Caco-2 (cell line): ENCODE results near the gene USHBP1. TPM values are rescaled to one million over a fixed set of nuclear protein-coding genes. Genes with fewer than 3 reads are reported as not detected.

Experiments used
- BruUV-seq: library from RNA; stranded (reverse); fragments of 400-500 nt; replicated peaks from 2 replicates; lab custom pipeline; 2021; lab: Mats Ljungman, UMichigan
- CTCF ChIA-PET: fragments of 300-600 bp; sonication (Branson Sonifier 250); formaldehyde crosslinking; loops from one replicate; lab custom pipeline; 2022; ENCODE audit warnings: antibody characterized with exemption; lab: Charles Lee
- POLR2A ChIA-PET: fragments of 300-600 bp; sonication (Branson Sonifier 250); formaldehyde crosslinking; loops from one replicate; lab custom pipeline; 2022; ENCODE audit warnings: antibody characterized with exemption; lab: Charles Lee
- DNase-seq, 2 experiments: peaks; one replicate each; pipeline versions ENCODE4 v3.0.0 to v3.0.0-alpha.2; 2020 to 2022
- H3K27me3 ChIP-seq: replicated peaks from 2 replicates; pipeline ENCODE4 v1.6.0; 2011; ENCODE audit warnings: low read length; ENCODE audit not compliant: control insufficient read depth, insufficient read depth
- H3K36me3 ChIP-seq: 2 replicates; pipeline ENCODE4 v1.5.1; 2011; ENCODE audit warnings: low read length; ENCODE audit not compliant: control insufficient read depth, insufficient read depth
- H3K4me1 ChIP-seq: fragments of 250-450 bp; sonication (Bioruptor Pico); 2 replicates; pipeline ENCODE4 v1.5.1; 2020; ENCODE audit warnings: mild to moderate bottlenecking
- H3K4me3 ChIP-seq: 2 replicates; pipeline ENCODE4 v1.5.1; 2011; ENCODE audit warnings: low read depth, mild to moderate bottlenecking, control low read depth, low read length
- H3K9me3 ChIP-seq: fragments of 250-450 bp; sonication (Bioruptor Pico); 2 replicates; pipeline ENCODE4 v1.5.1; 2020; ENCODE audit warnings: mild to moderate bottlenecking, moderate library complexity
- H3K27ac Mint-ChIP-seq: one replicate; pipeline ENCODE4 v1.8.0; 2022; ENCODE audit warnings: mixed read lengths; ENCODE audit not compliant: unreplicated experiment
- H3K27me3 Mint-ChIP-seq: one replicate; pipeline ENCODE4 v1.8.0; 2022; ENCODE audit warnings: mixed read lengths; ENCODE audit not compliant: insufficient read depth, unreplicated experiment
- H3K36me3 Mint-ChIP-seq: one replicate; pipeline ENCODE4 v1.8.0; 2022; ENCODE audit warnings: mild to moderate bottlenecking, mixed read lengths; ENCODE audit not compliant: insufficient read depth, unreplicated experiment
- H3K4me1 Mint-ChIP-seq: one replicate; pipeline ENCODE4 v1.8.0; 2022; ENCODE audit warnings: low read depth, mixed read lengths; ENCODE audit not compliant: unreplicated experiment
- H3K4me3 Mint-ChIP-seq: one replicate; pipeline ENCODE4 v1.8.0; 2022; ENCODE audit warnings: mild to moderate bottlenecking, moderate library complexity, mixed read lengths; ENCODE audit not compliant: unreplicated experiment
- H3K9me3 Mint-ChIP-seq: one replicate; pipeline ENCODE4 v1.8.0; 2022; ENCODE audit warnings: mixed read lengths; ENCODE audit not compliant: unreplicated experiment
- intact Hi-C: fragments of 100-400 bp; cut with micrococcal nuclease; formaldehyde crosslinking; loops from one replicate; pipeline ENCODE4 v1.10.0; 2022; ENCODE audit not compliant: unreplicated experiment
- total RNA-seq: library from RNA; stranded (reverse); gene quantifications from 2 replicates; pipeline ENCODE4 v1.2.3, GENCODE V29; 2022
- TF ChIP-seq, protein P1 (sequence below), 2 experiments: fragments of 200-600 bp in 1 of 2; IDR thresholded peaks; 1 replicate in 1 of 2; 2 replicates in 1 of 2; pipeline versions ENCODE4 v1.5.1 to v1.8.0; 2011 to 2022; ENCODE audit warnings: antibody characterized with exemption in 1 of 2, control low read depth in 1 of 2, inconsistent platforms in 1 of 2, low read depth in 1 of 2, low read length in 1 of 2, mild to moderate bottlenecking in 1 of 2, moderate library complexity in 1 of 2; ENCODE audit not compliant: insufficient read depth in 1 of 2, severe bottlenecking in 1 of 2, unreplicated experiment in 1 of 2

The USHBP1 gene
- total RNA-seq, 1 experiment from 2014 or later = not detected

DNA sequence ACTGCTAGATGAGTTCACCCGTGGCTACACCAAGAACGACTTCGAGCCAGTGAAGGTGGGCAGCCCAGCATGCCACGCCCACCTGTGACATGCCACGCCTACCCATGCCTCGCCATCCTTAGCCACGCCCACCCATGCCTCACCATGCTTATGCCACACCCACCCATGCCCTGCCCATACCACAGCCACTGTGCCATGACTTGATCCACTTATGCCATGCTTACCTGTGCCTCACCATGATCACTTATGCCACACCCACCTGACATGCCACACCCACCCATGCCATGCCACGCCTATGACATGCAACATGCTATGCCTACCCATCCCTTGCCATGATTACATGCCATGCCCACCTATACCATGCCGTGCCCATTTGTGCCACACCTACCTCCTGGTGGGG is 62.3 kb downstream of the USHBP1 start:
- POLR2A ChIA-PET = no interaction called here
- H3K36me3 ChIP-seq = no peaks in the 10 kb centered on the region
- H3K4me3 Mint-ChIP-seq = no peak overlapping the region
- peaks cover 34% of the 10 kb centered on the region for H3K36me3 Mint-ChIP-seq
- no peak overlapping the region for H3K4me3 ChIP-seq
- no peaks in the 10 kb centered on the region for H3K9me3 ChIP-seq
- DNase-seq = no peak
- H3K27ac Mint-ChIP-seq = no peak overlapping the region
- no peaks in the 10 kb centered on the region for H3K4me1 Mint-ChIP-seq
- TF ChIP-seq, protein P1, sequence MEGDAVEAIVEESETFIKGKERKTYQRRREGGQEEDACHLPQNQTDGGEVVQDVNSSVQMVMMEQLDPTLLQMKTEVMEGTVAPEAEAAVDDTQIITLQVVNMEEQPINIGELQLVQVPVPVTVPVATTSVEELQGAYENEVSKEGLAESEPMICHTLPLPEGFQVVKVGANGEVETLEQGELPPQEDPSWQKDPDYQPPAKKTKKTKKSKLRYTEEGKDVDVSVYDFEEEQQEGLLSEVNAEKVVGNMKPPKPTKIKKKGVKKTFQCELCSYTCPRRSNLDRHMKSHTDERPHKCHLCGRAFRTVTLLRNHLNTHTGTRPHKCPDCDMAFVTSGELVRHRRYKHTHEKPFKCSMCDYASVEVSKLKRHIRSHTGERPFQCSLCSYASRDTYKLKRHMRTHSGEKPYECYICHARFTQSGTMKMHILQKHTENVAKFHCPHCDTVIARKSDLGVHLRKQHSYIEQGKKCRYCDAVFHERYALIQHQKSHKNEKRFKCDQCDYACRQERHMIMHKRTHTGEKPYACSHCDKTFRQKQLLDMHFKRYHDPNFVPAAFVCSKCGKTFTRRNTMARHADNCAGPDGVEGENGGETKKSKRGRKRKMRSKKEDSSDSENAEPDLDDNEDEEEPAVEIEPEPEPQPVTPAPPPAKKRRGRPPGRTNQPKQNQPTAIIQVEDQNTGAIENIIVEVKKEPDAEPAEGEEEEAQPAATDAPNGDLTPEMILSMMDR (IDR thresholded peaks at IDR 0.05; ENCODE audit: insufficient read depth in 1 of 2, low read depth in 1 of 2, low read length in 1 of 2, severe bottlenecking in 1 of 2, unreplicated experiment in 1 of 2) = no peak
- intact Hi-C loops = no loop called here
- CTCF ChIA-PET = no interaction called here
- H3K4me1 ChIP-seq = no peaks in the 10 kb centered on the region
- no peaks in the 10 kb centered on the region for H3K27me3 Mint-ChIP-seq
- H3K9me3 Mint-ChIP-seq = no peaks in the 10 kb centered on the region
- H3K27me3 ChIP-seq = no peaks in the 10 kb centered on the region
- BruUV-seq = no TSS peak

DNA sequence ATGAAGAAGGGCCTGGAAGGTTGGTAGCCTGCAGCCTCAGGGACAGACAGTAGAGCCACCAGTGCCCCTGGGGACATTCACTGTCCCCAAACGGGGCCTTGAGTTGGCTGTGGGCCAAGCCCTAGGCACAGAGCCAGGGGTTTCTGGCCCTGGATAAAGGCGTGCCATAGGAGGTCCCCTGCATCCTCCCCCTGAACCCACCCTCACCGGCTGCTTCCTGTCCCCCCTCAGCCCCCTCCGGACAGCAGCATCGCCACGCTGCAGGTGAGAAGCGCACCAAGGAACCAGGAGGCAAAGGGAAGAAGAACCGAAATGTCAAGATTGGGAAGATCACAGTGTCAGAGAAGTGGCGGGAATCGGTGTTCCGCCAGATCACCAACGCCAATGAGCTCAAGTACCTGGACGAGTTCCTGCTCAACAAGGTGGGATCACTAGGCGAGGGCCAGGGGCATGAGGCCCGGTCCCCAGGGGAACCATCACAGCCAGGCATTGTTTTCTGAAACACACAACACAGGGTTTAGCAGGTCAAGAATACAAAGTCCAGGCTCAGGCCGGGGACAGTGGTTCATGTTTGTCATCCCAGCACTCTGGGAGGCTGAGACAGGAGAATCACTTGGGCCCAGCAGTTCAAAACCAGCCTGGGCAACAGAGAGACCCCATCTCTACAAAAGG is 64.0 kb downstream of the USHBP1 start:
- H3K36me3 ChIP-seq = no peaks in the 10 kb centered on the region
- no peaks in the 10 kb centered on the region for H3K27me3 Mint-ChIP-seq
- DNase-seq = no peak
- no peaks in the 10 kb centered on the region for H3K9me3 Mint-ChIP-seq
- no peaks in the 10 kb centered on the region for H3K4me1 Mint-ChIP-seq
- H3K27ac Mint-ChIP-seq = no peak overlapping the region
- CTCF ChIA-PET = no interaction called here
- H3K27me3 ChIP-seq = no peaks in the 10 kb centered on the region
- intact Hi-C loops = no loop called here
- H3K36me3 Mint-ChIP-seq = peaks cover 36% of the 10 kb centered on the region
- no peak overlapping the region for H3K4me3 ChIP-seq
- POLR2A ChIA-PET = no interaction called here
- BruUV-seq = no TSS peak
- H3K4me3 Mint-ChIP-seq = no peak overlapping the region
- H3K4me1 ChIP-seq = no peaks in the 10 kb centered on the region
- TF ChIP-seq, protein P1 (IDR thresholded peaks at IDR 0.05; ENCODE audit: insufficient read depth in 1 of 2, low read depth in 1 of 2, low read length in 1 of 2, severe bottlenecking in 1 of 2, unreplicated experiment in 1 of 2) = no peak
- no peaks in the 10 kb centered on the region for H3K9me3 ChIP-seq

Other genes starting within 250 kb of the USHBP1 start
- gene CPAMD8, start 237.9 kb downstream of the USHBP1 start, total RNA-seq = 1.1 and 1.3 TPM in 2 replicates
- gene HAUS8, start 189.3 kb downstream of the USHBP1 start, total RNA-seq = 24.4 and 30.6 TPM in 2 replicates
- 47.6 and 52.8 TPM in 2 replicates for gene MYO9B, start 189.0 kb downstream of the USHBP1 start, total RNA-seq
- 20.2 and 20.7 TPM in 2 replicates for gene USE1, start 49.4 kb downstream of the USHBP1 start, total RNA-seq
- 14.9 and 20.3 TPM in 2 replicates for gene OCEL1, start 38.5 kb downstream of the USHBP1 start, total RNA-seq
- gene NR2F6, start 18.8 kb downstream of the USHBP1 start, total RNA-seq = 94.4 and 96.5 TPM in 2 replicates
- 91.7 and 98.8 TPM in 2 replicates for gene BABAM1, start 2.7 kb upstream of the USHBP1 start, total RNA-seq
- gene ANKLE1, start 17.2 kb upstream of the USHBP1 start, total RNA-seq = 14.3 and 17.4 TPM in 2 replicates
- gene ABHD8, start 38.7 kb upstream of the USHBP1 start, total RNA-seq = 9.4 and 11.3 TPM in 2 replicates
- gene MRPL34, start 41.1 kb upstream of the USHBP1 start, total RNA-seq = 78.9 and 88.5 TPM in 2 replicates
- gene DDA1, start 44.8 kb upstream of the USHBP1 start, total RNA-seq = 43.8 and 55.6 TPM in 2 replicates
- 11.5 TPM in 2 replicates for gene ANO8, start 70.1 kb upstream of the USHBP1 start, total RNA-seq
- gene GTPBP3, start 72.8 kb upstream of the USHBP1 start, total RNA-seq = 50.1 and 50.7 TPM in 2 replicates
- not detected in 2 replicates for gene PLVAP, start 112.6 kb upstream of the USHBP1 start, total RNA-seq
- gene CCDC194, start 129.5 kb upstream of the USHBP1 start, total RNA-seq = 1.0 and 1.3 TPM in 2 replicates
- gene BST2, start 140.9 kb upstream of the USHBP1 start, total RNA-seq = 94.3 and 98.4 TPM in 2 replicates
- 36.7 and 37.6 TPM in 2 replicates for gene MVB12A, start 155.3 kb upstream of the USHBP1 start, total RNA-seq
- 0.37 TPM in 1 of 2 replicates, not detected in the other for gene TMEM221, start 183.9 kb upstream of the USHBP1 start, total RNA-seq
- not detected in 2 replicates for gene NXNL1, start 196.2 kb upstream of the USHBP1 start, total RNA-seq
- 3.7 and 3.9 TPM in 2 replicates for gene SLC27A1, start 205.8 kb upstream of the USHBP1 start, total RNA-seq
- gene PGLS, start 246.9 kb upstream of the USHBP1 start, total RNA-seq = 69.2 and 69.7 TPM in 2 replicates